ENCODE measurements around the gene HRK. TPM values are rescaled to one million over a fixed set of nuclear protein-coding genes. Genes with fewer than 3 reads are reported as not detected.
A peak's percentile ranks its signal among the peaks of the same experiment; 100 is the strongest.

The HRK gene
- polyA plus RNA-seq (ENCODE audit: insufficient read length): 0.30 TPM

DNA sequence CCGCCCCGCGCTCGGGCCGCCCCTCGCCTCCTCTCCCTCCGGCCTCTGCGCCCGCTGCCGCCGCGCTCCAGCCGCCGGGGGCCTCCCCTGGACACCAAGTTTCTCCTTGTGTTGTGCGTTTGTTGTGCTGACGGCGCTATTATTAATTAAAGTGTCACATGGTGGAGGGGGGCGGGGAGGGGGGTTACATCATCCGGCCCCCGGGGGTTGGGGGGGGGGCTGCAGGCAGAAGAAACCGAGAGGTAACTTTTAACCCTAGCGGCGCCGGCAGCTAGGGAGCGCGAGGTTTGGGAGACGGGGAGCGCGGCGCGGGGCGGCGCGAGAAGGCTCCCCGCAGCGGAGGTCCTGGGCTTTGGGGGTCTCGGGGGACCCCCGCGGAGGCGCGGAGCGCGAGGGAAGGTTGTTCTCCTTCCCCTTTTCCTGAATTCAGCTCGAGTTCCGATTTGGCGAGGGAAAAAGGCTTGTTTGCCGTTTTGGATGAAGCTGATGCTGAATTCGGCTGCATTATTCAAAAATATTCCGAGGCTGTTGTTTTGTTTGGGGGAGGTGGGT, at the start of gene HRK:
HRK (minus strand) TSS at position 117 of the 552 bp plus-strand sequence. CDS start 134 bp downstream, outside the sequence.
- DNase-seq: no peak

DNA sequence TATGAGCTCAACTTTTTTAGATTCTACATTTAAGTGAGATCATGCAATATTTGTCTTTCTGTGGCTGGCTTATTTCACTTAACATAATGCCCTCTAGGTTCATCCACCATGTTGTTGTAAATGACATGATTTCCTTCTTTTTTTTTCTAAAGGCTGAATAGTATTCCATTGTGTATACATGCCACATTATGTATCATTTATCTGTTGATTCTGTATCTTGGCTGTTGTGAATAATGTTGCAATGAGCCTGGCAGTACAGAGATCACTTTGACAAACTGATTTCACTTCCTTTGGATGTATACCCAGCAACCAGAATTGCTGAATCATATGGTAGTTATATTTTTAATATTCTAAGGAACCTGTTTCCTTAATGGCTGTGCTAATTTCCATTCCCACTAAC, 48.6 kb upstream of the HRK start:
- no peak for DNase-seq

DNA sequence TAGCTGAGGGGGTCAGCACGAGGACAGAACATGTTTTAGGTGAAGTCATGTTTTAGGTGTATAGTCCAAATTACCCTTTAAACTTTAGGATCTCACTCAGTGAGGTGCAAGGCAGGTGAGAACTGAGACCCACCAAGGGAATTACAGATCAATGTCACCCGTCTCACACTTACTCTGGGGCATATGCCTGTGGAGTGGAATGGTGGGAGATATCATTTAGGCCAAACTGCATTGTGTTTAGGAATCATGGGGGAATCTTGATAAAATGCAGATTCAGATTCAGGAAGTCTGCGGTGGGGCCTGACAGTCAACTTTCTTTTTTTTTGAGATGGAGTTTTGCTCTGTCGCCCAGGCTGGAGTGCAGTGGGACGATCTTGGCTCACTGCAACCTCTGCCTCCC, 47.3 kb upstream of the HRK start:
- DNase-seq: no peak

DNA sequence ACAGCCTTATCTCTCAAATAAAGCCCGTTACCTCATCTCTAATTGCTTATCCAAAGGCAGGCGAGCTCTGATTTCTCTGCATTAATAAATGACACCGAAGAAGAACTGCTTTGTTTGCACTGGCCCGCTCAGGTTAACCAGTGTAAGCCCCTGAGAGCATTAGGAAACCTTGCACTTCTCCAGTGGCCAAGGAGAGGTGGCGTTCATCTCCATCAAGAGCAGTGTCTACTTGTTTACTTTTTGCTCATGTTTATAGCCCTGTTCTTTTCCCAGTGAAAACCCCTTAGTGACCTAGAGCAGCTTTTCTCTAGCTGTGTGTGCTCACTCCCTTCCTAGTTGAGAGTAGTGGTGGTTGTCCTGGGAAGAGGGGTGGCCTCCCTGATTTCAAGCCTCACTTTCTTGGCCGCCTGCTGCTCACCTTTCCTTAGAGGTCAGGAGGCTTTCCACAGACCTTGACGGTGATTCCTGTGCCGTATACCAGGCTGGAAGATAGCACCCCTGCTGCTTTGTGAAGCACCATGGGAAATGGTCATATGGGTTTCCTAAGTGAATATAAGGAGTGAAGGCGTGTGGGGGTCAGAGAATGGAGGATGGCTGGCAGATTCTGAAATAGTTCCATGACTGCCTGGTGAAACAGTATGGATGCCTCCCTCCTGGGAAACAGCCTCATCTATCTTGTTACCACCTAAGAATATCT, 46.2 kb upstream of the HRK start:
- DNase-seq: no peak

DNA sequence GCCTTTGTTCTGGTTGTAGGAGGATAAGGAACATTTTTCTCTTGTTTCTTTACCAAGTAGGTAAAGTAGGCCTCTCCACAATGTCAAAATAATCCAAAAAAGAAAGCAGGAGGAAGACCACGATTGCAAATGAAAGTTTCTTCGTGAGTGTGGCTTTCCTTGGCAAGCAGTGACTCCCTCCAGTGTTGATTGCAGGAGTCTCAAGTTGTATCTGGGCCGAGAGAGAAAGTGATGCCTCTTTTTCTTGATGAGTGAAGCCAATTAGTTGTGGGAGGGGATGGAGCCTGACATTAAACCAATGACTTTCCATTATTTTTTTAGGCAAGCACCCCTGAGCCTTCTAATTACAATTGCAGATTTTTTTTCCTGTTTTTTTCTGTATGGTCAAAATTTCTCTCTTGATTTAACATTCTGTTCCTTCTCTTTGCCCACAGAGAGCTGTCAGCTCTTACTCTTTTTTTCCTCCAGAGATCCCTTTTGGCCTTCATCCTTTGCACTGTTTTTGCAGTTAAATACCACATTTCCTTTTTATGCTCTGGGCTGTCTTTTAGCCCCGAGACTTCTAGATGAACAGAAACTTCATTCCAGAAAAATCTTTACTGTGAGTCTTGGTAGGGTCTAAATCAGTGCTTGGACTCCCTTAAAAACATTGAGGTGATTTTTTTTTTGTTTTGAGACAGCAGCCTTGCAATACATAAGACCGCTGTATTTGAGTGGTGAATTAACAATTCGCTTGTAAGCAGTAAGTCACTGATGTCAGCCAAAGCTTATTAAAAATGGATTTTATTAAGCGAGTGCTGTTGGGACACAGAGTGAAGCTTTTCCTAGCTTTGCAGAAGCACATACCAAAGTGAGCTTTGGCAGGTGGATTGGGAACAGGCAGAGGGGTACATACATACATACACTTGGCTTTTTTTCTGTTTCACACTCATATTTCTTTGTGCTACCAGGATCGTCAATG, 45.3 kb upstream of the HRK start:
- DNase-seq: no peak

DNA sequence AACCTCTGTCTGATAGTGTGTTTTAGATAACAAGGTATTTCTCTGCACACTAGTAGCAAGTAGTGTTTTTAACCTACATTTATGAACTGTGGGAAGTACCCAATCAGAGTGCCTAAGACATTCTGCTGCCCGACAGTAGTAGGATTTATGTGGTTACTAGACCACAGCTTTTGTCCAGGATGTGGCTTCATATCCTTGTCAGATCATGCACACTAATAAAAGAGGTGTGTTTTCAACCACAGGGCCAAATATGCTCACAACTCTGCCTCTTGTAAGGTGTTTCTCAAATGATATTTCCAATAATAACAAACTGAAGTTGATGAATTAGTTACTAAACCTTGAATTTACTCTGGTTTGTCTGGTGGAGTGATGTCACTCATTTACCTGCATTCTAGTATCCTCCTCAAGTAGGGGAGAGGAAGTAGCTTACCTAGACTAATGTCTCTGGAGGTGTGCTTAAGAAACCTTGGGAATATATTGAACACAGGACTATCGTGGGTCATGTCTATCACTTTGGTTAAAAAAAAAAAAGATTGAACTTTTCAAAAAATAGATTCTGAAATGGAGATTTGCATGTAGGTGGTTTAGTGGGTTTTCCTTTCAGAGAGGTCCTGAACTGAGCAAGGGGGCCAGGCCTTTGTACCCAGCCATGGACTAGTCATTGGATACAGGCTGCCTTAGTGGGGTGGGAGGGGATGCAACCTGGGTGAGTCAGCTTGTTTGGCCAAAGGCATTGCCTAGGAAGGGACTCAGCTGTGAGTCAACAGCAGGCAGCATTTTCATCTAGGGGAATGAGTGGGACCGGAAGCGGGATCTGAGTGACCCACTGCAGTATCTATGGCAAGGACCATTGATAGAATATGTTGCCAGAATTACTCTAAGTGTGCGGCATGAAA, 43.6 kb upstream of the HRK start:
- DNase-seq: no peak

DNA sequence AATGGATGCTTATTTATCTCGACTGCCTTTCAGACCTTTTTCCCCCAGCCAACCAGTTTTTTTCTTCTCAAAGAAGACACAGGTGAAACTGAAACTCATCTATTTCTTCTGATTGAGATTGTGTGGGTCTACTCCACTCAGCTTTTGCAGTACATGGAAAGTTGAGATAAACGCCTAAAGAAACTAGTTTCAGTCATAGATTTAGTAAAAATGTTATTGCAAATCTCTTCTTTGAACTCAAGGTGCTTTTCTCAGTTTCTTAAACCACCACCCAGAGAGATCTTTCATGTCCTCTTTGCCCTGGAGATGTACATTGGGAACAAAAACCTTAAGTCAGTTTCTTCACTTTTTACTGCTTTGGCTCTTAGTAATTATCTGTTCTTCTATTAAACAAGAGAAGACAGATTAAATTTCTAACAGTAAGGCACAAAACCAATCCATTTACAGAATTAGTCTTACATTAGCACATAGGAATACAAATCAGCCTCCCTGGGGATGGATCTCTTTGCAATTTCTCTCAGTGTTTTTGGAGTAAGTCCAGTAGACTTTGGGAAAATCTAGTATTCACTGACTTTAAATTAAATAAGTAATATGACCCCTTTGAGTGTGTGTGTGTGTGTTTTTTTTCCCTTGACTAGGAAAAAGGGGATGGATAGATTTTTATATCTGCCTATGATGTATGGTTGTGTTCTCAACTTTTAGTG, 41.1 kb upstream of the HRK start:
- no peak for DNase-seq

DNA sequence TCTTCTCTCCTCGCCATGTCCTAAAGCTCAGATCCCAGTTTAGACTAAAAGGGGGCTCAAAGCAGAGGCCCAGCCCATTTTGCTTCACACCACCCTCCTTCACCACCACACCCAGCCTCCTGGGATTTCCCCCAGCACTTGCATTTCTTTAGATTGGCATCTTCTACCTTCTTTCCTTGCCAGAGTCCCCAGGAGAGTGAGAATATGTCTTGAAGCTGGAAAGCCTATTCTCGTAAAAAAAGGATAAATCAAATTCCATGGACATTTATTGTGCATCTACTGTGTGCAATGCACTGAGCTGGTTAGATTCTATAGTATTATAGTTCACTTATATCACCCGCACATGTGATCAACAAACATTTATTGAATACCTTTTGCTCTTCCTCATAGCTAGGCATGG, 39.7 kb upstream of the HRK start:
- DNase-seq: no peak

DNA sequence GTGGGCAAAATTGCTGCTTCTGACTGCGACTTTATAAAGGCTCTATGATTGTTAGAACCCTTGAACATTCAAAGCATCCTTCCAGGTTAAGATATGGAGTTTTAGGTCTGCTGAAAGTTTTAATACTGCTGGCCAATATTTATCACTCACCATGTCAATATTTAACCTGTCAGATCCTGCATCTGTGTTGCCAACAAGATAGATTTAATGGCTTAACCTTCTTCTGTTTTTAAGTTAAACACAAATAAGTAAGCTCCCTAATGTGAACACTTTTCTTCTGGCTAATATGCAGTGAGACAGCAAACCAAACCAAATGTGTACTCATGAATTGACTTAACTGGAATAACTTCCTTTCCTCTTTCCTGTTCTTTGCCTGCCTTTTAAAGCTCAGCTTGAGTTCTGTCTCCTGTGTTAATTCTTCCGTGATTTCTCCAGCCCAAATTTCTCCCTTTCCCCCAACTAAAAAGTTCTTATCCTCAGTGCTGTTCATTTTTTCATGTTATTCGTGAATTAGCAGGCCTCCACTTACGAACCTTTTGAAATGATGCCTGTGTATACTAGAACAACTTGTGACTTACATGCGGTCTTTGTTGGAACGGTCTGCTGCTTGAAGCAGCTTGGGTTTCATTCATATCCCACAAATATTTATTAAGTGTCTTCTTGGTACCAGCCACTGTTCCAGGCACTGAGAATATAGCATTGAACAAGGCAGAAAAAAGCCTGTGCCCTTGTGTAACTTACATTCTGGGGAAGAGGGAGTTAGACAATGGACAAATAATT, 38.7 kb upstream of the HRK start:
- DNase-seq: no peak

DNA sequence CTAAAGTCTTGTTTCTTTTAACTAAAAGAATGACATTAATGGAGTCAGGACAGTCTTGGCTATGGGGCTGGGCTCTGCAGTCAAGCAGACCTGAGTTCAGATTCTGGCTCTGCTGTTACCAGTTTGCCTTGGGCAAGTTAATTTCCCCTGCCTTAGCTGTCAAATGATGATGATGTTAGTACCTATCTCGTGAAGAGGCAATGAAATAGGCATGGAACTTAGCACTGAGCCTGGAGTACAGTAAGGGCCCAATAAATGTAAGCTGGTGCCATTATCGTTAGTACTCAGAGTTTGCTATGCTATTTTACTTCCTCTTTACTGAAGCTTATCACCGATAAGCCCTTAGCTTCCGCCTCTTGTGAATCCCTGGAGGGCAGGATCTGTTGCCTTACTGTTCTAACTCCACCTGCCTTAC, 38.0 kb upstream of the HRK start:
- DNase-seq: no peak

DNA sequence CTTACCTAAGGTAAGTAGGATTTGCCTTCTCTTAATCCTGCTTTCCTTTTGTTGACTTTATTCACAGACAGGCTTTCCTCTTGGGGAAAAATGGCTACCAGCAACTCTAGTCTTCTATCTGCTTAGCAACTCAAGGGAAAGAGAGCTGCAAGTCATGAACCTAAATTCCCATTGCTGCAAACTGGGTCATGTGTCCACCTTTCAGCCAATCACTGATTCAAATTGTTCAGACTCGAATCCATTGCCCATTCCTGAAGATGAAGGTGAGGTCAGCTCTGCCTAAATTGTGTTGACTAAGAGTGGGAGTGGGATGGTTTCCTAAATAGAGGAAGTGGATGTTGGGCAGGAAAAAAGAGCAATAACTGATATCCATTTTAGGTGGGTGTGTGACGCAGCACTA, 37.2 kb upstream of the HRK start:
- no peak for DNase-seq

DNA sequence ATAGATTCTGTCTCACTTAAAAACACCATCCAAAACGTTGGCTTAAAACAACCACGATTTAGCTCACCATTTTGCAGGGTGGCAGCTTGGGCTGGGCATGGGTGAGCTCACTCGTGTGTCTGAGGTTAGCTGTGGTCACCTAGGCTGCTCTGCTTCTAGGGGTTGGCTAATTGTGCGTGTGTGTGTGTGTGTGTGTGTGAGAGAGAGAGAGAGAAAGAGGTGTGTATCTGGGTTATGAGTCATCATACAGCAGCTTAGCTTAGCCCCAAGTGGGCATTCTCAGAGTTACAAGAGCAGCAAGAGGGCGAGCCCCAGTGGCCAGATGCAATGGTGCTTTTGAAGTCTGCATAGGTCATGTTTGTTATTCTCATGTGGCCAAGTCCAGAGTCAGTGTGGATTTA, 35.5 kb upstream of the HRK start:
- DNase-seq: no peak

DNA sequence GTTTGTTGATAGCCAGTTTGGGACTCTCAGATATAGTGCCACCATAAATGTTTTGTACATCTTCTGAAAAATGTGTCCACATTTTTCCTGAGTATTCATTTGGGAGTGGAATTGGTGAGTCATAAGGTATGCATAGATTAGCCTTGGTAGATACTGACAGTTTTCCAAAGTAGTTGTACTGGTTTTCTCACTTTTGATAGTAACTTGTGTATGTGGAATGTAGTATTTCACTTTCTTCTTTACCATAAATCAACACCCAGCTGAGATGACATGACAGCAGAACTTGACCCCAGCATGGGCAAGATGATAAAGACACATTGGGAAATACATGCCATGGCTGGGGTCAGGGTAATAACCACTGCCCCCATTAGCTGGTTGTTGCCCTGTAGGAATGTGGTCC, 34.9 kb upstream of the HRK start:
- no peak for DNase-seq

DNA sequence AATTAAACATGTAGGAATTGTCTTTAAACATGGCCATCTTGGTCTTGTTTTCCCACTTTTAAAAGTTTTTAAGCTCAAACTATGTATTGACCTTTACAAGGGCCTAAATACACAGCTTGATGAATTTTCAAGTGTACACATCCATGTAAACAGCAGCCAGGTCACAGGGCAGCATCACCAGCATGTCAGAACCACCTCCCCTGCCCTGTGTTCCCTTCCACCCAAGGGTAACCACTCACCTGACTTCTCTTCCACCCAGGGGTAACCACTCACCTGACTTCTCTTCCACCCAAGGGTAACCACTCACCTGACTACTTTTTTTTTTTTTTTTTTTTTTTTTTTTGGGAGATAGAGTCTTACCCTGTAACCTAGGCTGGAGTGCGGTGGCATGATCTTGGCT, 34.1 kb upstream of the HRK start:
- no peak for DNase-seq

DNA sequence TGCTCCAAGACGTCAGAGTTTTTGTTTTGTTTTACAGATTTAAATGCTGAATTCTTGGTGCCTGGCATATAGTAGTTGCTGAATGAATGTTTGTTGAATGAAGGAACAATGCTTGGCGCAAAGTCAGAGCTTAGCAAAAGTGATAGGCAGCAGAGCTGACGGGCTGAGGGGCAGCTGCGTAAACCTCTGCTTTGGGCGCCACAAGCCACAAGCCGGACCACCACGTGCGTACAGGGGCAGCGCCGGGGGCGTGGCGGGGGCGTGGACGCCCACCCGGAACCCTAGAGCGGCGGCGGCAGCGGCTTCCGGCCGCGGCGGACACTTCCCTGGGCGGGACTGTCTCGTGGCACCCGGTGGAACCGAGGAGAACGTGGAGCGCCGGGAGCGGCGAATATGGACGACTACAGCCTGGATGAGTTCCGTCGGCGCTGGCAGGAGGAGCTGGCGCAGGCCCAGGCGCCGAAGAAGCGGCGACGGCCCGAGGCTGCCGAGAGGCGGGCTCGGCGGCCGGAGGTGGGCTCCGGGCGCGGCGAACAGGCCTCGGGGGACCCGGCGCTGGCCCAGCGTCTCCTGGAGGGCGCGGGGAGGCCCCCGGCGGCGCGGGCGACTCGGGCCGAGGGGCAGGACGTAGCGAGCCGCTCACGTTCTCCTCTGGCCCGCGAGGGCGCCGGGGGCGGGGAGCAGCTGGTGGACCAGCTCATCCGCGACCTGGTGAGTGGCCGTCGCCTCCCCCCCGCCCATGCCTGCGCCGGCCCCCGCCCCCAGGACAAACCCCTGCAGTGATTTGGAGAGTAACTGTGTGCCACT, 29.6 kb upstream of the HRK start, which contains the start of gene FBXW8:
FBXW8 (plus strand) TSS at position 306 of the 807 bp plus-strand sequence; CDS start at position 394, 88 bp downstream.
- peak; percentile 79 for DNase-seq

DNA sequence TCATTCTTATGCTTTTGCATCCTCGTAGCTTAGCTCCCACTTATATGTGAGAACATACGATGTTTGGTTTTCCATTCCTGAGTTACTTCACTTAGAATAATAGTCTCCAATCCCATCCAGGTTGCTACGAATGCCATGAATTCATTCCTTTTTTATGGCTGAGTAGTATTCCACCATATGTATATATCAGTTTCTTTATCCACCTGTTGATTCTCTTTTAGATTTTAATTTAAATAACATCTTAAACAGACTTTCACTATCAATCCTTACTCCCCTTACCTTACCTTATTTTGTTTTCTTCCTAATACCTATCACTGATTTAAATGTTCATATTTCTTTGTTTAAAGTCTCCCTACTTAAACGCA, 29.0 kb upstream of the HRK start:
- no peak for DNase-seq

DNA sequence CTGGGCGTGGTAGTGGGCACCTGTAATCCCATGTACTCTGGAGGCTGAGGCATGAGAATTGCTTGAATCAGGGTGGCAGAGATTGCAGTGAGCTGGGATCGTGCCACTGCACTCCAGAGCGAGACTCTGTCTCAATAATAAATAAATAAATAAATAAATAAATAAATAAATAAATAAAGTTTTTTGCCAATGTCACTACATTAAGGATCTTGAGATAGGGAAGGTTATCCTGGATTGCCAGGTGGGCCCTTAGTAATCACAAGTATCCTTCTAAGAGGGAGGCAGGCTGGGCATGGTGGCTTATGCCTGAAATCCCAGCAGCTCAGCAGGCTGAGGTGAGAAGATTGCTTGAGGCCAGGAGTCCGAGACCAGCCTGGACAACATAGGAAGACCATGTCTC, 25.0 kb upstream of the HRK start:
- DNase-seq: no peak

DNA sequence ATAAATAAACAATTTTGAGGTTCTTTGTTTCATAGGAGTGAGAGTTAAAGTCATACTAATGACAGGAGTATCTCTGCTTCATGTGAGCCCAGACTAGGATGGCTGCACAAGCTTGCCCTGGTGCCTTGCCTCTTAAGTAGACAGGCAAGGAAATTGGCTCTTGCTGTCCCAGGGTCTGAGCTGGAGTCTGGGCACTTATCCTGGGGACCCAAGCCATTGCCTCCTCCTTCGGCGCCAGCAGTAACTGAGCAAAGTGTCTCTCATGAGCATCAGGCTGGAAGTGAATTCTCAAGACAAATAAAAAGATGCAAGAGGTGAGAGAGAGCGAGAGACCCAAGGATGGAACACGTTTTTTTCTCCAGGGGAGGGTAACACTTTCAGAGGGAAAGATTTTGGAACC, 22.6 kb upstream of the HRK start:
- no peak for DNase-seq

DNA sequence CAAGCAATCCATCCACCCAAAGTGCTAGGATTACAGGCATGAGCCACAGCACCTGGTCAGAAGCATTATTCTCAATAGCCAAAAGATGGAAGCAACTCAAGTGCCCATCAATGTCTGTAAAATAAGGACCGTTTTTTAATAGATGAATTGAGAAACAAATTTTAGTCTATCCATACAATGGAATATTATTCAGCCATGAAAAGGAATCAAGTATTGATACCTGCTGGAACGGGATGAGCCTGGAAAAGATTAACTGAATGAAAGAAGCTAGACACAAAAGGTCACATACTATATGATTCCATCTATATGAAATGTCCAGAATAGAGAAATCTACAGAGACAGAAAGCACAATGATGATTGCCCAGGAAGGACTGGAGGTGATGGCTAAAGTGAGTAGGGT, 20.4 kb upstream of the HRK start:
- DNase-seq: no peak

DNA sequence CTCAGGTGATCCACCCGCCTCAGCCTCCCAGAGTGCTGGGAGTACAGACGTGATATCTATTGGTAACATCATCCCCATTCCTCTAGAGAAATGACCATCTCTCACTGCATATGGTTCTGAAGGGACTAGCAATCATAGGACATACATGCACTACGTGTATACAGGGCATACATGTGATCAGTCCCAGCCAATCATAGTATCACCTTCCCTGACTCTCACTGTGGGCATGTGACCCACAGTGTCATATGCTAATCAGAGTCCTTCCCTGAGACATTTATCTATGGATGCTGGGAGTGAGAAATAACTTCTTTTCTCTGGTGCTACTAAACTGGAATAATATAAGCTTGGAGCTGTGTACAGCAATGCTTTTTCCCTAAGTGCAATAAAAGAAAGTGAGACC, 17.4 kb upstream of the HRK start:
- DNase-seq: no peak

Measured in hindlimb muscle (tissue), 1 donor.